HEK293T (cell line): ENCODE data around the gene CDK8.
A peak's percentile ranks its signal among the peaks of the same experiment; 100 is the strongest.

ENCODE experiments used
- CTCF ChIA-PET: fragments of 350-600 bp; formaldehyde crosslinking; extraction: SDS; loops from one replicate; lab custom pipeline; 2021; ENCODE audit warnings: antibody characterized with exemption, inconsistent platforms; lab: Yijun Ruan, JAX
- POLR2A ChIA-PET: fragments of 350-600 bp; formaldehyde crosslinking; extraction: SDS; loops from one replicate; lab custom pipeline; 2020; ENCODE audit warnings: antibody characterized with exemption, inconsistent platforms; lab: Yijun Ruan, JAX
- DNase-seq: peaks from one replicate; pipeline ENCODE4 v3.0.0; 2012; ENCODE audit warnings: mixed read lengths; ENCODE audit errors: extremely low spot score
- ARNT ChIP-seq: fragments of 450-650 bp; IDR thresholded peaks from 2 replicates; pipeline ENCODE4 v1.6.1; 2017; ENCODE audit warnings: mild to moderate bottlenecking
- BHLHE40 ChIP-seq: fragments of 450-650 bp; IDR thresholded peaks from 2 replicates; pipeline ENCODE4 v1.6.1; 2016; ENCODE audit warnings: mild to moderate bottlenecking, moderate library complexity, borderline replicate concordance
- CTBP1 ChIP-seq: fragments of 450-650 bp; IDR thresholded peaks from 2 replicates; pipeline ENCODE4 v1.6.1; 2016; ENCODE audit warnings: borderline replicate concordance
- ELF4 ChIP-seq: fragments of 450-650 bp; IDR thresholded peaks from 2 replicates; pipeline ENCODE4 v1.6.1; 2017; ENCODE audit warnings: antibody characterized with exemption
- FOXA1 ChIP-seq: fragments of 450-650 bp; IDR thresholded peaks from 2 replicates; pipeline ENCODE4 v1.6.1; 2016; ENCODE audit warnings: mild to moderate bottlenecking
- FOXK2 ChIP-seq: fragments of 450-650 bp; IDR thresholded peaks from 2 replicates; pipeline ENCODE4 v1.6.1; 2016; ENCODE audit warnings: mild to moderate bottlenecking
- FOXM1 ChIP-seq: fragments of 450-650 bp; IDR thresholded peaks from 2 replicates; pipeline ENCODE4 v1.6.1; 2017; ENCODE audit warnings: mild to moderate bottlenecking, borderline replicate concordance
- HDGF ChIP-seq: fragments of 450-650 bp; IDR thresholded peaks from 2 replicates; pipeline ENCODE4 v1.6.1; 2017; ENCODE audit warnings: antibody characterized with exemption, borderline replicate concordance
- L3MBTL2 ChIP-seq: fragments of 450-650 bp; conservative IDR thresholded peaks from 2 replicates; pipeline ENCODE4 v1.6.1; 2016; ENCODE audit warnings: mild to moderate bottlenecking
- LEF1 ChIP-seq: fragments of 450-650 bp; IDR thresholded peaks from 2 replicates; pipeline ENCODE4 v1.6.1; 2017; ENCODE audit warnings: mild to moderate bottlenecking, borderline replicate concordance
- NFRKB ChIP-seq: fragments of 450-650 bp; IDR thresholded peaks from 2 replicates; pipeline ENCODE4 v1.6.1; 2016; ENCODE audit warnings: mild to moderate bottlenecking, moderate library complexity
- SP1 ChIP-seq: fragments of 450-650 bp; IDR thresholded peaks from 2 replicates; pipeline ENCODE4 v1.6.1; 2017
- SUZ12 ChIP-seq: fragments of 450-650 bp; IDR thresholded peaks from 2 replicates; pipeline ENCODE4 v1.6.1; 2016; ENCODE audit warnings: mild to moderate bottlenecking
- TARDBP ChIP-seq: fragments of 450-650 bp; IDR thresholded peaks from 2 replicates; pipeline ENCODE4 v1.6.1; 2016
- ZNF384 ChIP-seq: fragments of 450-650 bp; IDR thresholded peaks from 2 replicates; pipeline ENCODE4 v1.6.1; 2016
- TF ChIP-seq, protein P1 (sequence below): fragments of 450-650 bp; IDR thresholded peaks from 2 replicates; pipeline ENCODE4 v1.6.1; 2016

The CDK8 gene

DNA sequence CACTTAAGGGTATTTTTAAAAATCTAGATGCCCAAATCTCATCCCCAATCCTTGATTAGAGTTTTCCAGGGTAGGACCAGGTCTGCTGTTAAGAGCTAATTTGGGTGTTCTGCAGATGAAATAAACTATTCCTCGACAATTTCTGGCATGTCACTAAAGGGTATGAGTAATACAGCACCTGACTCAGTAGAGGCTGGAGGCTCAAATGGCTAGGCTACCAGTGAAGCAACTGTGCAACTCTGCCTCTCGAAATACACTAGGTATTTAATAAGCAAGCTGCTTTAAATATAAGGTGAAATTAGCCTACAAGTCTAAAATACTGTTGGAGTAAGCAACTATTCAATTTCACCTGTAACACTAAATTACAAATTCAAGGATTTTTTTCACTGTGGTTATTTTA, 33.4 kb upstream of the CDK8 start:
- DNase-seq: no peak
- ChIA-PET POLR2A (interaction anchor here (1.0 kb wide), 1 partner anchor 34 kb away, joined by 4 read pairs; the partner anchor contains the start of gene CDK8), CTCF (no interaction called here)
- TF ChIP-seq FOXA1 (no peak), SP1 (no peak), TARDBP (no peak), L3MBTL2 (no peak), HDGF (no peak), ZNF384 (no peak)

DNA sequence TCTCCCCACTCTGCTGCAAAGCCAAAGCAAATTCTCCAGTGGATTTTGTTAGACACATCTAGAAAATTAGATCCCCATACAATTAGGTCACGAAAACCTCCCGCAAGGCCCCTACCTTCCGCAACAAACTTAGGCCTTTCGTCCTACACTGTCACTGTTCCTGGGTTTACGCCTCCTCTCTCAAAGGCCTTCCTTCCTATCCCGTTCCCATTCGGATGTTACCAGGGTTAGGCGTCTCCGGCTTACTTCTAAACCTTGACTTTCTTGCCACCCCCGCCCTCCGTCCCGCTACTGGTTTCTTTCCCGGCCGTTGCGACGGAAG, 32.6 kb upstream of the CDK8 start:
- no peak for TF ChIP-seq ARNT
- TF ChIP-seq LEF1: no peak
- no peak for TF ChIP-seq ZNF384
- TF ChIP-seq SUZ12: no peak
- no peak for TF ChIP-seq L3MBTL2
- TF ChIP-seq, protein P1, sequence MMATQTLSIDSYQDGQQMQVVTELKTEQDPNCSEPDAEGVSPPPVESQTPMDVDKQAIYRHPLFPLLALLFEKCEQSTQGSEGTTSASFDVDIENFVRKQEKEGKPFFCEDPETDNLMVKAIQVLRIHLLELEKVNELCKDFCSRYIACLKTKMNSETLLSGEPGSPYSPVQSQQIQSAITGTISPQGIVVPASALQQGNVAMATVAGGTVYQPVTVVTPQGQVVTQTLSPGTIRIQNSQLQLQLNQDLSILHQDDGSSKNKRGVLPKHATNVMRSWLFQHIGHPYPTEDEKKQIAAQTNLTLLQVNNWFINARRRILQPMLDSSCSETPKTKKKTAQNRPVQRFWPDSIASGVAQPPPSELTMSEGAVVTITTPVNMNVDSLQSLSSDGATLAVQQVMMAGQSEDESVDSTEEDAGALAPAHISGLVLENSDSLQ: no peak
- TF ChIP-seq TARDBP: no peak
- TF ChIP-seq FOXA1: no peak
- TF ChIP-seq BHLHE40: no peak
- TF ChIP-seq HDGF: no peak
- TF ChIP-seq FOXM1: no peak
- no peak for TF ChIP-seq CTBP1
- TF ChIP-seq ELF4: no peak
- TF ChIP-seq NFRKB: no peak
- TF ChIP-seq SP1: no peak
- DNase-seq: no peak
- POLR2A ChIA-PET: interaction anchor here (1.1 to 2.0 kb wide), 3 partner anchors 12 to 15 kb away, joined by 3 to 5 read pairs (median 5); no protein-coding TSS in a partner anchor
- CTCF ChIA-PET: interaction anchor here (0.7 kb wide), 1 partner anchor 709 kb away, joined by 3 read pairs; no protein-coding TSS in a partner anchor

DNA sequence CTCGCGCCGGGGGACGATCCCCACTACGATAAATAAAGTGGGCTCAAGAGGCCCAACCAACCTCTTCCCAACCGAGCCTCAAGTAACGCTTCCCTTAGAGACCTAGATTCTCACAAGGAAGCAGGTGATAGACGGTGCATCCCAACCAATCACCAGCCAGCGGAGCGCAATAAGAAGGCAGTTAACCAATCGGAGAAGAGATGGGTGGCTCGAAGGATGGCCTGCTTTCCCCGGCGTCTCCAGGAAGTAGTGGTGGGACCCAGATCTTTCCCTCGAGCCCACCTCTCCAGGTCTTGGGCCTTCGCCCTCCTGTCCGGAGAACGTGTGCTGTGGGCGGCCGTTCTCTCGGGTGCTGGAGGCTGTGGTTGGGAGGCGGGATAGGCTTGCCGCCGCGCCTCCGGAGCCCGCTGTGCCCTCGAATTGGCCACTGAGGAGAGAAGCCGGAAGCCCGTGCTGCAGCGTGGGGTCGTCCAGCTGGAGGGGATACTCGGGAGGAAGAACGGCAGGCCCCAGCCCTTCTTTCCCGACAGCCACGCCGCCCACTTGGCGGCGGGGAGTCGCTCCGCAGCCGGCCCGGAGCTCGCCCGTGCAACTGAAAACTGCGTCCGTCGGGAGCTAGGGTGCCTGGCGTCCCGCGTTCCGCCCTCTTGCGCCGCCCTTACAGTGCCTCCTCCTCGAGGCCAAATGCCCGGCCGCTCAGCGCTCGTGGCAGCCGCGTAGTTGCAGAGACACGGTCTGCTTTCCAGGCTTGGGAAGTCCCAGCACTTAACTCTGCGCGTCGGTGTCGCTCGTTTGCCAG, 32.0 kb upstream of the CDK8 start, which contains the start of gene RNF6:
Gene RNF6, minus strand, starts transcription at position 594 of the 799 bp plus-strand sequence. CDS start 2,665 bp downstream, outside the sequence.
- peak; percentile 89 for DNase-seq
- TF ChIP-seq SP1: no peak
- no peak for TF ChIP-seq BHLHE40
- TF ChIP-seq CTBP1: no peak
- TF ChIP-seq NFRKB: no peak
- TF ChIP-seq L3MBTL2: peak; percentile 73
- 0 out of 2 replicates have a peak, but pooled peaks have one; percentile 30 for TF ChIP-seq ARNT
- TF ChIP-seq ELF4: peak; percentile 46
- no peak for TF ChIP-seq LEF1
- TF ChIP-seq TARDBP: no peak
- TF ChIP-seq SUZ12: no peak
- TF ChIP-seq FOXA1: no peak
- no peak for TF ChIP-seq ZNF384
- no peak for TF ChIP-seq FOXK2
- TF ChIP-seq HDGF: no peak
- TF ChIP-seq, protein P1: peak; percentile 98
- ChIA-PET CTCF (interaction anchor here (0.7 kb wide), 1 partner anchor 709 kb away, joined by 3 read pairs; no protein-coding TSS in a partner anchor), POLR2A (interaction anchor here (0.7 to 2.0 kb wide), 6 partner anchors 12 to 34 kb away, joined by 3 to 5 read pairs (median 4); no protein-coding TSS in a partner anchor)

DNA sequence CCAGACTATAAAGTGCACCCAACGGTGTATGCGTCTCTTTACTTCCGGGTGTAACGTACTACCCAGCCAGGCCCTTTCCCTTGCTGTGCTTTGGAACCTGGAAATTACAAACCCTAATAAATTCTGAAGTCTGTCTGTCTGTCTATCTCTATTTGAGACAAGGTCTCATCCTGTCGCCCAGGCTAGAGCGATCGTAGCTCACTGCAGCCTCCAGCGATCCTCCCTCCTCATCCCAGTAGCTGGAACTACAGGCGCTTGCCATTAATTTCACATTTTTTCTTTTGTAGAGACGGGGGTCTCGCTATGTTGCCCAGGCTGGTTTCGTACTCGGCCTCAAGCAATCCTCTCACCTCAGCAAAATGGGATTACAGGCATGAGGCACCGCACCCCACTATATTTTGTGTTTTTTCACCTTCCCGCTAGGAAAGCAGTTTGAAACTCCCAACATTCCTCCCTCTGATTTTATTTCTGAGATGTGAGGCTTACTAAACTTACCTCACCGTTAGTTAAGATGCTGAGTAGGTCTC, 31.3 kb upstream of the CDK8 start:
- POLR2A ChIA-PET: interaction anchor here (0.7 to 2.0 kb wide), 5 partner anchors 11 to 33 kb away, joined by 3 to 5 read pairs (median 4); no protein-coding TSS in a partner anchor
- DNase-seq: no peak
- TF ChIP-seq NFRKB (no peak), ZNF384 (no peak), FOXM1 (no peak), ELF4 (no peak), HDGF (no peak), BHLHE40 (no peak), TARDBP (no peak), L3MBTL2 (no peak), SUZ12 (no peak), CTBP1 (no peak), ARNT (no peak), FOXK2 (no peak)
- CTCF ChIA-PET: interaction anchor here (0.5 kb wide), 1 partner anchor 10 kb away, joined by 3 read pairs; no protein-coding TSS in a partner anchor

DNA sequence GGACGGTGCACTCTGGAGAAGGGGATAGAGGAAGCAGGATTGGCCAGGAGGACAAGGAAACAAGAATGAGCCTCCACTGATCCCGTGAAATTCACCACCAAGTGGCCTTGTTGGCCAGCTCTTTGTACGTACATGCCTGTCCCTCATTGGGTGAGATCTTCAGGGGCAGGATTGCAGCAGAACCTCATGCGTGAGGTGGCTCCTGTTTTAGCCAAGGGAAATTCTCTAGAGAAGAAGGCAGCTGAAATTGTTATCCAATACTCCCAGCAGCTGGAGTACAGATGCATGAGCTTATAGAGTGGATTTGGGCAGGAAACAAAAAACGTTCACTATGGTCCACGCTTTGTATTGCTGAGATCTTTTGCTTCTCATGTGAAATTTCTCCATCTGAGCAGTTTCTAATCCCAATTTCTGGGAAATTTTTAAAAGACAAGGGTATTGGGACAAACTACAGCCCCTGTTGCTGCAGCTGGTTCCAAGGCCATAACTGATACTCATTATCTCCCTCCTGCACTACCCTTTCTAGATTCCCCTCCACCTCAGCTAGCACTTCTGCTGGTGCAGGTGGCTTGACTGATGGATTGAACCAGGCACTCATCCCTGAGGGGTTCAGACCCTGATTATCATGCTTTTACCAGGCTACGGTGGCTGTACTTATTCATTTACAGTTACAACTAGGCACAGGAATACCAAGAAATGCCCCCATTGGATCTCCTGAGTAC, 27.9 kb upstream of the CDK8 start:
- DNase-seq: no peak
- TF ChIP-seq, protein P1: no peak
- TF ChIP-seq TARDBP: no peak
- TF ChIP-seq SP1: no peak
- no peak for TF ChIP-seq FOXM1
- no peak for TF ChIP-seq ZNF384
- TF ChIP-seq FOXA1: no peak
- no peak for TF ChIP-seq BHLHE40
- ChIA-PET CTCF (interaction anchor here (0.6 kb wide), 1 partner anchor 188 kb away, joined by 3 read pairs; no protein-coding TSS in a partner anchor), POLR2A (no interaction called here)
